AG04450 (cell line): ENCODE results near the gene KRTAP5-9. TPM values are rescaled to one million over a fixed set of nuclear protein-coding genes. Genes with fewer than 3 reads are reported as not detected.
"Not testable (repeated sequence)": the region's sequence is repeated elsewhere in the genome, so short reads cannot be mapped to it uniquely, and the experiment has no call there.

Source experiments
- CTCF ChIA-PET: fragments of 300-600, 350-600 bp; formaldehyde crosslinking; extraction: SDS; loops from one replicate; lab custom pipeline; 2022; ENCODE audit warnings: antibody characterized with exemption, inconsistent platforms; lab: Charles Lee
- POLR2A ChIA-PET: fragments of 350-600 bp; formaldehyde crosslinking; extraction: SDS; loops from one replicate; lab custom pipeline; 2021; ENCODE audit warnings: antibody characterized with exemption, inconsistent platforms; lab: Yijun Ruan, JAX
- DNase-seq: peaks from one replicate; pipeline ENCODE4 v3.0.0-alpha.2; 2011; ENCODE audit warnings: low read depth, low spot score
- H3K27ac ChIP-seq: one replicate; pipeline ENCODE4 v1.5.1; 2012; ENCODE audit warnings: low read depth, low read length, control low read depth
- H3K27me3 ChIP-seq: one replicate; pipeline ENCODE4 v1.6.0; 2012; ENCODE audit warnings: low read length; ENCODE audit not compliant: control insufficient read depth, insufficient read depth
- H3K4me3 ChIP-seq: 2 replicates; pipeline ENCODE4 v1.5.1; 2011; ENCODE audit warnings: mild to moderate bottlenecking, low read depth, low read length, control low read depth
- H3K9me3 ChIP-seq: 2 replicates; pipeline ENCODE4 v1.5.1; 2012; ENCODE audit warnings: low read length; ENCODE audit not compliant: control insufficient read depth, insufficient read depth
- CTCF ChIP-seq: IDR thresholded peaks from 2 replicates; pipeline ENCODE4 v1.5.1; 2011; ENCODE audit warnings: low read depth, low read length, control low read depth, inconsistent platforms
- polyA plus RNA-seq: library from polyadenylated mRNA; depleted of rRNA; stranded (reverse); fragments of >200 nt; gene quantifications from 2 replicates; pipeline ENCODE4 v1.2.3, GENCODE V29; 2011

Gene KRTAP5-9
- polyA plus RNA-seq, 1 experiment = not detected

- H3K27ac ChIP-seq = no peak overlapping the region
- DNase-seq = no peak
These were observed 20.6 kb downstream of the KRTAP5-9 start for GRCh38 chr11:71568704-71569349.

GRCh38 chr11:71571101-71571850, 23.1 kb downstream of the KRTAP5-9 start:
- POLR2A ChIA-PET, DNase-seq, H3K27me3 ChIP-seq, H3K4me3 ChIP-seq, H3K27ac ChIP-seq, H3K9me3 ChIP-seq: not testable (repeated sequence)
- CTCF ChIA-PET = interaction anchor here (1.2 kb wide), 1 partner anchor 9 kb away, joined by 7 read pairs; no protein-coding TSS in a partner anchor

More at GRCh38 chr11:71568704-71569349, 20.6 kb downstream of the KRTAP5-9 start:
- H3K9me3 ChIP-seq = no peaks in the 10 kb centered on the region
- ChIA-PET CTCF (interaction anchor here (1.4 kb wide), 1 partner anchor 11 kb away, joined by 5 read pairs; no protein-coding TSS in a partner anchor), POLR2A (no interaction called here)
- no peak for TF ChIP-seq CTCF
- H3K4me3 ChIP-seq = no peak overlapping the region
- H3K27me3 ChIP-seq = peaks cover 5% of the 10 kb centered on the region

- no peak for DNase-seq
- no peak overlapping the region for H3K27ac ChIP-seq
- no peaks in the 10 kb centered on the region for H3K9me3 ChIP-seq
- CTCF ChIA-PET = no interaction called here
- POLR2A ChIA-PET = no interaction called here
- peaks cover 3% of the 10 kb centered on the region for H3K27me3 ChIP-seq
- H3K4me3 ChIP-seq = no peak overlapping the region
- TF ChIP-seq CTCF = no peak
These were observed 24.6 kb downstream of the KRTAP5-9 start for GRCh38 chr11:71572811-71573210.

GRCh38 chr11:71574418-71574817, 26.2 kb downstream of the KRTAP5-9 start:
- no peak for TF ChIP-seq CTCF
- H3K27me3 ChIP-seq = peaks cover 5% of the 10 kb centered on the region
- DNase-seq = no peak
- no peak overlapping the region for H3K27ac ChIP-seq
- no peaks in the 10 kb centered on the region for H3K9me3 ChIP-seq
- CTCF ChIA-PET = no interaction called here
- no peak overlapping the region for H3K4me3 ChIP-seq
- POLR2A ChIA-PET = no interaction called here

- POLR2A ChIA-PET = no interaction called here
- no peak for DNase-seq
- H3K9me3 ChIP-seq = no peaks in the 10 kb centered on the region
- peaks cover 5% of the 10 kb centered on the region for H3K27me3 ChIP-seq
- CTCF ChIA-PET = no interaction called here
- H3K4me3 ChIP-seq = no peak overlapping the region
- H3K27ac ChIP-seq = no peak overlapping the region
- TF ChIP-seq CTCF = no peak
These were observed 27.7 kb downstream of the KRTAP5-9 start for GRCh38 chr11:71575723-71576424.

GRCh38 chr11:71576688-71577465, 28.7 kb downstream of the KRTAP5-9 start:
- H3K27ac ChIP-seq, CTCF ChIA-PET, H3K4me3 ChIP-seq, POLR2A ChIA-PET, H3K9me3 ChIP-seq, DNase-seq, H3K27me3 ChIP-seq: not testable (repeated sequence)
